ENCODE data around the gene LAMC1. TPM values are rescaled to one million over a fixed set of nuclear protein-coding genes. Genes with fewer than 3 reads are reported as not detected.
A peak's percentile ranks its signal among the peaks of the same experiment; 100 is the strongest.

LAMC1 gene
- total RNA-seq, 2 experiments from 2014 or later, result 0.40 TPM; not detected in 1

DNA sequence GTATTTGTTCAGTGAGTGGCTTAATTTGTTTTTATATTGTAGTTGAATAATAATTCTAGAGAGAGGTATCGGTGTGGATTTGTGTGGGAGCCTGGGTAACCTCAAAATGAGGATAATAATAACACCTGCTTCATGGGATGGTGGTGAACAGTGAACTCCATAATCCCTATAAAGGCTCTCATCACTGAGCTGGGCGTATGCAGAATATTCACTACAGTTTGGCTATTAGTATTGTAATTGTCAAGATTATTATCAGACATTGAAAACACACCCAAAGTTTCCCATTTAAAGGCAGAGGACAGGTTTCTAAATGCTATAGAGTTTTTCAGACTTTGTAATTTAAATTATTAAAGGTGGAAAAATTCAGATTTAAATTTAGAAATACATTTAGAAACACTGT lies 155.8 kb downstream of the LAMC1 start:
- no peaks in the 10 kb centered on the region for H3K9me3 Mint-ChIP-seq (ENCODE audit: low read depth)
- peaks cover 16% of the 10 kb centered on the region for H3K27me3 Mint-ChIP-seq
- no peak overlapping the region for H3K4me3 Mint-ChIP-seq
- ATAC-seq (no peak), DNase-seq (no peak)
- H3K27ac Mint-ChIP-seq, result no peak overlapping the region
- peaks cover 4% of the 10 kb centered on the region for H3K4me1 Mint-ChIP-seq
- CTCF ChIA-PET, result no interaction called here
- peaks cover 1% of the 10 kb centered on the region for H3K36me3 Mint-ChIP-seq

DNA sequence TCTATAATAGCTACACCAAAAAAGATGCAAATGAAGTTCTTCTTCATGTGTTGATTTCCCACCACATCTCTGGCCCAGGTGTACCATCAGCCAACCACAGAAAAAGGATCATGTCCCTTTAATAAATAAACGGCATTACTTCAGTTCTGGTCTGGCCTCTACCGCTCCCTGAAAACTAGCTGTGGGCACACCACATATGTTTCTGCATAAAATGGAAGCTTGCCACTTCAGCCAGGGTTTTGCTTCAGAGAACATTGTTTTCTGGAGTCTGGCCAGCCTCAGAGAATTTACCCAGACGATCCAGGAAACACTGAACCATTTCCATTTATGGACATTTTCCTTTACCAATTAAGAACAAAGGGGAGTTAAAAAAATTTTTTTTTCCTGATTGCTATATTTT lies 157.0 kb downstream of the LAMC1 start:
- DNase-seq (no peak), ATAC-seq (no peak)
- Mint-ChIP-seq H3K36me3 (no peaks in the 10 kb centered on the region), H3K9me3 (ENCODE audit: low read depth) (no peaks in the 10 kb centered on the region), H3K27ac (no peak overlapping the region), H3K4me1 (peaks cover 4% of the 10 kb centered on the region), H3K27me3 (peaks cover 7% of the 10 kb centered on the region), H3K4me3 (no peak overlapping the region)
- CTCF ChIA-PET, result interaction anchor here (0.9 kb wide), 1 partner anchor 26 kb away, joined by 3 read pairs; no protein-coding TSS in a partner anchor

DNA sequence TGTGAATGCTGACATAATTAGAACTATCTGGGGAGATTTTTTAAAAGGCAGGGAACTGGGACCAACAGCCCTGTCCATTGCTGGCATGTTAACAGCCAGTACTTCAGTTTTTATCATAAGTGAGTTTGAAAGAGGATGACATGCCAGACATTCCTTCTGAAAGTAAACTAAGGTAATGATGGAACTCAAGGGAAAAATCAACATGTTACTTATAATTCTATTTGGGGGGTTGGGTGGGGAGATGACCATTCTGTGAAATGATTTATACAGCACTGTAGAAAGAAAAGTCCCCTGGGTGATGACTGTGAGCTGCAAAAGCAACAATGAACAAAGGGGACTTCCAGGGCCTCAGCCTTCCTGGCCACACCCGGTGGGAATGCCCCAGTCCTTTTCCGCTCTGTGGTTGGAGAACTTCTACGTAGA lies 157.4 kb downstream of the LAMC1 start:
- Mint-ChIP-seq H3K27ac (no peak overlapping the region), H3K9me3 (ENCODE audit: low read depth) (no peaks in the 10 kb centered on the region), H3K4me1 (peaks cover 4% of the 10 kb centered on the region), H3K27me3 (peaks cover 10% of the 10 kb centered on the region), H3K4me3 (no peak overlapping the region), H3K36me3 (no peaks in the 10 kb centered on the region)
- ATAC-seq, result no peak
- CTCF ChIA-PET, result interaction anchor here (0.9 kb wide), 1 partner anchor 25 kb away, joined by 3 read pairs; no protein-coding TSS in a partner anchor
- no peak for DNase-seq

DNA sequence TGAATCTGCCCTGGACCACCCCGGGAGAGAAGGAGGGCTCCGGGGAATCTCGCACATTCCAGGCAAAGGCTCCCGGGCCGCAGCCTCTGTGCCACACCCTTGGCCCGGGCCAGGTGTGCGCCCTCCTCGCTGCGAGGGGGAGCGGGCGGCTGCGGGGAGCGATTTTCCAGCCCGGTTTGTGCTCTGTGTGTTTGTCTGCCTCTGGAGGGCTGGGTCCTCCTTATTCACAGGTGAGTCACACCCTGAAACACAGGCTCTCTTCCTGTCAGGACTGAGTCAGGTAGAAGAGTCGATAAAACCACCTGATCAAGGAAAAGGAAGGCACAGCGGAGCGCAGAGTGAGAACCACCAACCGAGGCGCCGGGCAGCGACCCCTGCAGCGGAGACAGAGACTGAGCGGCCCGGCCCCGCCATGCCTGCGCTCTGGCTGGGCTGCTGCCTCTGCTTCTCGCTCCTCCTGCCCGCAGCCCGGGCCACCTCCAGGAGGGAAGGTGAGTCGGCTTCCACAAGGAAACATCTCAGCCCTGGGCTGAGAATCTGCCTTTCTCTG lies 162.8 kb downstream of the LAMC1 start, which contains the start of gene LAMC2:
LAMC2 (plus strand) TSS at position 324 of the 550 bp plus-strand sequence; CDS start at position 413, 89 bp downstream.
- ATAC-seq, result no peak
- CTCF ChIA-PET, result no interaction called here
- DNase-seq, result no peak
- Mint-ChIP-seq H3K27me3 (peaks cover 42% of the 10 kb centered on the region), H3K36me3 (no peaks in the 10 kb centered on the region), H3K4me3 (no peak within 1 kb of the TSS), H3K9me3 (ENCODE audit: low read depth) (no peaks in the 10 kb centered on the region), H3K4me1 (no peaks in the 10 kb centered on the region), H3K27ac (no peak within 1 kb of the TSS)

DNA sequence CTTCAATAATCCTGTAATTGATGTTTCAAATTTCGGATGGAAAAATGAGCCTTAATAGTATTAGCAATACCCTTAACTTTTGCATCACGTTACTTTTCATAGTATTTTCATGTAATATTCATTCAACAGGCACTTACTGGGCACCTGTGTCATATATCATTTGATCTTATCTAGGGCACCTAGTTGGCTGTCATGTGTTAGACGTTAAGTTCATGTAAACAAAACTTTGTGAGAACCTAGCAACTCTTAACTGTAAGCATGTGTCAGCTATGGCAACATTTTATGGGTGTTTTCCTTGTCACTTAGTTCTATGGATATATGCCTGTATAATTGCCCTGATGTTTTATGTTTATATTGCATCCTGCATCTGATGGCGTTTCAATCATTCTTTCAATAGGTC lies 163.6 kb downstream of the LAMC1 start:
- DNase-seq (no peak), ATAC-seq (no peak)
- CTCF ChIA-PET, result no interaction called here
- peaks cover 45% of the 10 kb centered on the region for H3K27me3 Mint-ChIP-seq
- no peak overlapping the region for H3K4me3 Mint-ChIP-seq
- no peaks in the 10 kb centered on the region for H3K9me3 Mint-ChIP-seq (ENCODE audit: low read depth)
- H3K27ac Mint-ChIP-seq, result no peak overlapping the region
- H3K4me1 Mint-ChIP-seq, result no peaks in the 10 kb centered on the region
- no peaks in the 10 kb centered on the region for H3K36me3 Mint-ChIP-seq

DNA sequence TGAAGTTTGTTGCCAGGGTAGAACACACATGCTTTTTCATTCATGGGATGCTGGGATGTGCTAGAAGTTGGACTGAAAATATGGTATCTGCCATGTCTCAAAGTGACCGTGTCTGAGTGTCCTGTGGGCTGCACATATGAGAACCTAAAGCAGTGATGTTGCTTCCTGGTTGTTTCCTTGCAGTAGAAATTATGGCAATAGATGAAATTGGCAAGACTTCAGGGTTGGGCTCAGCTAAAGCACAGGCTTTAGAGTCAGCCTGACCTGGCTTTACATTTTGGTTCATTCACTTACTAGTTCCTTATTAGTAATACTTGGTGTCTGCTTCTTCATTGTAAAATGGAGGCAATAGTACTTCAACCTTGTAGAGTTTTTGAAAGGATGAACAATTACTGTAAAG lies 165.0 kb downstream of the LAMC1 start:
- Mint-ChIP-seq H3K27ac (no peak overlapping the region), H3K9me3 (ENCODE audit: low read depth) (no peaks in the 10 kb centered on the region), H3K27me3 (peaks cover 51% of the 10 kb centered on the region), H3K36me3 (no peaks in the 10 kb centered on the region), H3K4me1 (no peaks in the 10 kb centered on the region), H3K4me3 (no peak overlapping the region)
- ATAC-seq, result no peak
- DNase-seq, result no peak
- CTCF ChIA-PET, result no interaction called here

DNA sequence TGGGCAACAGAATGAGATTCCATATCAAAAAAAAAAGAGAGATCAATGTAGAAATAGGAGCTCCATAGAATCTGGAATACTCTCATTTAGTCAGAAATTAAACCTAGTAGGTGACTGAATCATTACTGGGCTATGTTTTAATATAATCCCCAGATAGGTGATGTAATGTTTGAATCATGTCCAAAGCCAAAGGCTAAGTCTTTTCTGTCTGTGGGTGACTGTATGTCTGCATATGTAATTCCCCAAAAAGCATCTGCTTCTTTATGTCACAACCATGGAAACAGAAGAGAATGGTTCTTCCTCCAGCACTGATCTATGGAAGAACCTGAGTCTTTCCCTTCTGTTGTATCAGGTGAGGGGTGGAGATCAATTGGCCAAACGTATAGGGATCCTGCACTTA lies 168.6 kb downstream of the LAMC1 start:
- DNase-seq (no peak), ATAC-seq (no peak)
- no peak overlapping the region for H3K4me3 Mint-ChIP-seq
- H3K36me3 Mint-ChIP-seq, result no peaks in the 10 kb centered on the region
- CTCF ChIA-PET, result no interaction called here
- H3K27me3 Mint-ChIP-seq, result peaks cover 42% of the 10 kb centered on the region
- H3K4me1 Mint-ChIP-seq, result peaks cover 17% of the 10 kb centered on the region
- no peaks in the 10 kb centered on the region for H3K9me3 Mint-ChIP-seq (ENCODE audit: low read depth)
- no peak overlapping the region for H3K27ac Mint-ChIP-seq

DNA sequence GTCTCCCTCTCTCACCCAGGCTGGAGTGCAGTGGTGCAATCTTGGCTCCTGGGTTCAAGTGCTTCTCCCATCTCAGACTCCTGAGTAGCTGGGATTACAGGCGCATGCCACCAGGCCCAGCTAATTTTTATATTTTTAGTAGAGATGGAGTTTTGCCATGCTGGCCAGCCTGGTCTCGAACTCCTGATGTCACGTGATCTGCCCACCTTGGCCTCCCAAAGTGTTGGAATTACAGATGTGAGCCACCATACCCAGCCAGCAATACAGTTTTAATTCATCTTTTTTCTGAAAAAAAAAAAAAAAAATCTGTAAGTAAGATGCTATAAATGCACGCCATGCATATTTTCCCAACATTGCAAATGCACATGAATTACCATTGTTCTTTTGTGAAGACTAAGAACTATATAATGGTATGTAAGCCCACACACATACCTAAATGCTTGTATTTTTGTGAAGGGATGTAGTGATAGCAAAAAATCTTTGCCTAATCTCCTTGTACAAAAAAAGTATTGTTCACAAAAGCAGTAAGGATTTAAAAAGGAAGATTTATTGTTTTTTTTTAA lies 170.8 kb downstream of the LAMC1 start:
- no peak overlapping the region for H3K4me3 Mint-ChIP-seq
- H3K4me1 Mint-ChIP-seq, result peaks cover 17% of the 10 kb centered on the region
- CTCF ChIA-PET, result no interaction called here
- H3K36me3 Mint-ChIP-seq, result no peaks in the 10 kb centered on the region
- DNase-seq (no peak), ATAC-seq (no peak)
- H3K27me3 Mint-ChIP-seq, result peaks cover 42% of the 10 kb centered on the region
- H3K9me3 Mint-ChIP-seq (ENCODE audit: low read depth), result no peaks in the 10 kb centered on the region
- H3K27ac Mint-ChIP-seq, result no peak overlapping the region

DNA sequence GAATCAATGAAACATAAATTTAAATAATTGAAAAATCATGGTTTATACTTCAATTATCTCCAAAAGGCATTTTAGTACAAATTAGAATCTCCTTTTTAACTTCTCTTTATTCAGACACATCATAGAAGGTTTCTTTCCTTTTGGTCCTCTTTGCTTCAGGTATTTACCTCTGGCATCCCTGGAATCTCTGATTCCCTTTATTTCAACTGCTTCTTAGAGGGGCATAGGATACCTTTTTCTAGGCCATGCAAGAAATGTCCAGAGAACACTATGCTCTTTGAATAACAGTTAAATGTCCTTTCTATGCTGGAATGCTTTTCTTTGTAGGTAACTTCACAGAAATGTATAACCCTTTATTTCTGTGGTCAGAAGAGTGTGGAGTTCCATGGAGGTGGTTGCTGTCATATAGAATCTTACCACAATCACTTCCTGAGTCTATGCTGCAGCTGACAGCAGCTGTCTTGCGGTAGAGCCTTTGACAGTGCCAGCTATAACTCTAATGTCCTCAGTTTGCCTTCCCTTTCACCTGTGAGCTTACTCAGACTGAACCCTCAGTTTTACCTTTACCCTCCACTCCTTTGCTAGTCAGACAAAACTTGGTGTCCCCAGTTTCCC lies 171.4 kb downstream of the LAMC1 start:
- H3K9me3 Mint-ChIP-seq (ENCODE audit: low read depth), result no peaks in the 10 kb centered on the region
- H3K27ac Mint-ChIP-seq, result peak overlapping the region; percentile 26
- peak; percentile 73 for DNase-seq
- no peak overlapping the region for H3K4me3 Mint-ChIP-seq
- CTCF ChIA-PET, result interaction anchor here (1.6 kb wide), 1 partner anchor 31 kb away, joined by 6 read pairs; no protein-coding TSS in a partner anchor
- no peaks in the 10 kb centered on the region for H3K36me3 Mint-ChIP-seq
- H3K27me3 Mint-ChIP-seq, result peaks cover 39% of the 10 kb centered on the region
- peak; percentile 96 for ATAC-seq
- H3K4me1 Mint-ChIP-seq, result peaks cover 17% of the 10 kb centered on the region

DNA sequence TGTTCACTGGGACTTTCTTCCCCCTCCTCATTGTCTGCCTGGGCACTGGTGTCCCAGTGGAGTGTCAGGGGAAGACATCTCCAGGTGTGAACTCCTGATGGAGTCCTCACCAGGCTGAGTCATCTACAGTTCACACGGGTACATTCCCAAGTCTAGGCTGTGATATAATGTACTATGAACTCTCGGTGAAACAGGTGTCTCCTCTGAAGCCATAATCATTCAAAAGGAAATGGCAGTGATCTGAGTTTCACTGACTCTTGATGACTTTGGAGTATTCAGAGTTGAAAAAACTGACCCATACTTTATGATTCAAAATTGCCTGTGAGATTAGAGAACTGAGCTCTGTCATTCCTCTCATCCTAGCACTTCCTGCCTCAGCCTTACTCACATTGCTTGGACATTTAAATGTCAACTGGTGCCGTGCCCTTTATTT lies 171.9 kb downstream of the LAMC1 start:
- peak; percentile 43 for ATAC-seq

More for the DNA sequence above, 171.9 kb downstream of the LAMC1 start:
- Mint-ChIP-seq H3K4me3 (no peak overlapping the region), H3K36me3 (no peaks in the 10 kb centered on the region), H3K27me3 (peaks cover 33% of the 10 kb centered on the region), H3K9me3 (ENCODE audit: low read depth) (no peaks in the 10 kb centered on the region), H3K27ac (peak overlapping the region; percentile 26), H3K4me1 (peaks cover 17% of the 10 kb centered on the region)
- DNase-seq, result no peak
- CTCF ChIA-PET, result interaction anchor here (1.6 kb wide), 1 partner anchor 31 kb away, joined by 6 read pairs; no protein-coding TSS in a partner anchor

Other genes starting within 250 kb of the LAMC1 start
- gene NPL, start 233.6 kb upstream of the LAMC1 start, total RNA-seq, result 10 to 100 TPM in 1 of 2 experiments, 1 to 10 TPM in 1; 1.8 to 10.1 TPM
- 100 to 1,000 TPM; 196 to 267 TPM for gene DHX9, start 184.1 kb upstream of the LAMC1 start, total RNA-seq
- gene SHCBP1L, start 70.3 kb upstream of the LAMC1 start, total RNA-seq, result not detected
- gene LAMC2, start 162.8 kb downstream of the LAMC1 start, total RNA-seq, result not detected

Data from activated CD8-positive, alpha-beta memory T cell treated with anti-CD3 and anti-CD28 coated beads, Interleukin-2, amount 10 ng/mL, durations not matched to agents 7 days and 5 days (primary cell).